A673 (cell line): ENCODE measurements around the gene NFATC1.

Experiments used
- EZH2 ChIP-seq: fragments of 200-600 bp; sonication (generic); IDR thresholded peaks from 2 replicates; pipeline ENCODE4 v1.6.1; 2017; ENCODE audit warnings: borderline replicate concordance, low read depth, mild to moderate bottlenecking, mixed read lengths, antibody characterized with exemption, low read length; ENCODE audit not compliant: poor library complexity, severe bottlenecking
- TF ChIP-seq, protein P1 (sequence below): fragments of 300-800, 200-600 bp; sonication (generic); conservative IDR thresholded peaks from 2 replicates; pipeline ENCODE4 v1.5.1; 2017; ENCODE audit warnings: low read depth, mild to moderate bottlenecking, antibody characterized with exemption, low read length, moderate library complexity, mixed read lengths

DNA sequence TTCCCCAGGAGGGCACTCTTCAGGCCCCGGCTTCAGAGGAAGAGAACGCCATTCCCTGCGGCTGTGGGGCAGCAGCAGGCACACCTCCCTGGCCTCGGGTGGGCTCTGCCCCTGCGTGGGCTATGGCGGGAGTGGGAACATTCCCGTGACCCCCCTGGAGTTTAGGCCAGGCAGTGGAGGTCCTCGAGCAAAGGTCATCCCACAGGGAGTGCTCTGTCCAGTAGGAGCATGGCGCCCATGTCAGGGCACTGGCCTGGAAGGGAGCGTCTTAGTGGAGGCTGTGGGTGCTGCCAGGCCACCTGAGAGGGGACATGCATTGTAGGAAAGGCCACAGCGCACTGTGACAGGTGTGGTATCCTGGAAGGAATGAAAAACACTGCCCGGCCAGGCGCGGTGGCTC is 9.2 kb upstream of the NFATC1 start:
- no peak for TF ChIP-seq EZH2
- TF ChIP-seq, protein P1, sequence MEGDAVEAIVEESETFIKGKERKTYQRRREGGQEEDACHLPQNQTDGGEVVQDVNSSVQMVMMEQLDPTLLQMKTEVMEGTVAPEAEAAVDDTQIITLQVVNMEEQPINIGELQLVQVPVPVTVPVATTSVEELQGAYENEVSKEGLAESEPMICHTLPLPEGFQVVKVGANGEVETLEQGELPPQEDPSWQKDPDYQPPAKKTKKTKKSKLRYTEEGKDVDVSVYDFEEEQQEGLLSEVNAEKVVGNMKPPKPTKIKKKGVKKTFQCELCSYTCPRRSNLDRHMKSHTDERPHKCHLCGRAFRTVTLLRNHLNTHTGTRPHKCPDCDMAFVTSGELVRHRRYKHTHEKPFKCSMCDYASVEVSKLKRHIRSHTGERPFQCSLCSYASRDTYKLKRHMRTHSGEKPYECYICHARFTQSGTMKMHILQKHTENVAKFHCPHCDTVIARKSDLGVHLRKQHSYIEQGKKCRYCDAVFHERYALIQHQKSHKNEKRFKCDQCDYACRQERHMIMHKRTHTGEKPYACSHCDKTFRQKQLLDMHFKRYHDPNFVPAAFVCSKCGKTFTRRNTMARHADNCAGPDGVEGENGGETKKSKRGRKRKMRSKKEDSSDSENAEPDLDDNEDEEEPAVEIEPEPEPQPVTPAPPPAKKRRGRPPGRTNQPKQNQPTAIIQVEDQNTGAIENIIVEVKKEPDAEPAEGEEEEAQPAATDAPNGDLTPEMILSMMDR = no peak
